Right renal pelvis (tissue), 4 donors: ENCODE results near the gene HADHA. TPM values are rescaled to one million over a fixed set of nuclear protein-coding genes. Genes with fewer than 3 reads are reported as not detected.
"Not testable (repeated sequence)": the region's sequence is repeated elsewhere in the genome, so short reads cannot be mapped to it uniquely, and the experiment has no call there.

ENCODE experiments used
- DNase-seq, 4 donors: peaks; one replicate each; pipeline ENCODE4 v3.0.0-alpha.2; 2013; ENCODE audit warnings: low read depth in 4 of 4, low spot score in 3 of 4, missing footprints in 1 of 4
- polyA plus RNA-seq, 4 donors: library from polyadenylated mRNA; unstranded; fragments of 120-200 nt; gene quantifications; one replicate each; pipeline ENCODE4 v1.2.1, GENCODE V29; 2013; ENCODE audit not compliant: insufficient read length in 4 of 4

Gene HADHA
- polyA plus RNA-seq, 4 donors: 200 to 221 (median 210) TPM

DNA sequence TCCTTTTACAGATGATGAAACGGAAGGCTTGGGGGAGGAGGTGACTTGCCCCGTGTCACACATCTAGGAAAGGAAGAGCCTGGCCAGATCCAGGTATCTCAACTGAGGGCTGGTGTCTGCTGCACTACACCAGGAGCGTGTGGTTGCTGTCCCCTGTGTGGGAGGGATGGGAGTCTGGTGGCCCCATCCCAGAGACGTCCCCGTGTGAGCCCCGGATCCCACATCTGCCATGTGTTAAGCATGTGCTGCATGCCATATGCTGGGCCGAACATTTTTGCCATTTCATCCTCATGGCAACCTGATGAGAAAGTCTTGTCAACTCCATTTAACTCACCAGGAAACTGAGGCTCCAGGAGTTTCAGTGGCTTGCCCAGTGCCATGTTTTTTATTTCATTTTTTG lies 67.3 kb downstream of the HADHA start:
- DNase-seq: no peak

- no peak for DNase-seq
These were observed 68.2 kb downstream of the HADHA start for GRCh38 chr2:26176279-26176615.

- DNase-seq: no peak
These were observed 68.8 kb downstream of the HADHA start for GRCh38 chr2:26175466-26176278.

GRCh38 chr2:26174691-26175465 lies 69.6 kb downstream of the HADHA start:
- DNase-seq: no peak

- DNase-seq: no peak
These were observed 70.5 kb downstream of the HADHA start for GRCh38 chr2:26173776-26174482.

DNA sequence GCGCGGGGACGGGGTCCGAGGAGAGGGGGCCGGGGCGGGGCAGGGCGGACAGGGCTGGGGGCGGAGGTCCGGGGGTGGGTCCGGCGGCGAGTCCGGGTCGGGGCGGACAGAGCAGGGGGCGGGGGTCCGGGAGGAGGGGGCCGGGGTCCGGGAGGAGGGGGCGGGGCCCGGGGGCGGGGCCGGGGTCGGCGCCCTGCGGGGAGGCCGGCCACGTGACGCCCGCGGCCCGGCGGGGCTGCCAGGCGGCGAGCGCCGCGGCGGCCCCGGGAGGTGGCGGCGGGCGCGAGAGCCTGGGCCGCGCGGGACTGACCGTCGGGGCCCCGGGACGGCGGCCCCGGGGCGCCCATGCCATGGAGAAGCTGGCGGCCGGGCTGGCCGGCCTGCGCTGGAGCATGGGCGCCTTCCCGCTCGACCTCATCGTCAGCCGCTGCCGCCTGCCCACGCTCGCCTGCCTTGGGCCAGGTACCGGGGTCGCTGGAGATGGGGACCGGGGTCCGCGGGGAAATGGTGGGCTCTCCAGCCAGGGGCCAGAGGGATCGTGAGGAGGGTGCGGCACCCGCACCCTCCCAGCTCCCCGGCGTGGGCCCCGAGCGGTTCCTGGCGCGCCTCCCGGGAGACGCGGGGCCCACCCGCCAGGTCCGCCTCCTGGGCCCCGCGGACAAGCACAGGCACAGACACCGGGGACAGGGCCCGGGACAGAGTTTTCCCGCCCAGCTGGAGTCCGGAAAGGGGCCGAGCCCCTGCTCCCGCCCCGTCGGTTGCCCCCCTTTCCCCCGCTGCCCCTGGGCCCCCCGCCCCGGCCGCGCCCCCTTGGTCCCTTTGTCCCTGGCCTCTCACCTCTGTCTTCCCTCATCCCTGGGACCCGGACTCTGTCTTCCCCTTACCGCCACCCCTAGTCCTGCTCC lies 71.3 kb downstream of the HADHA start, which contains the start of gene GAREM2:
Gene GAREM2, plus strand, starts transcription at position 218 of the 905 bp plus-strand sequence. Its CDS starts 133 bp downstream, at position 351.
- no peak for DNase-seq

GRCh38 chr2:26172189-26172870 lies 72.1 kb downstream of the HADHA start:
- no peak for DNase-seq

DNA sequence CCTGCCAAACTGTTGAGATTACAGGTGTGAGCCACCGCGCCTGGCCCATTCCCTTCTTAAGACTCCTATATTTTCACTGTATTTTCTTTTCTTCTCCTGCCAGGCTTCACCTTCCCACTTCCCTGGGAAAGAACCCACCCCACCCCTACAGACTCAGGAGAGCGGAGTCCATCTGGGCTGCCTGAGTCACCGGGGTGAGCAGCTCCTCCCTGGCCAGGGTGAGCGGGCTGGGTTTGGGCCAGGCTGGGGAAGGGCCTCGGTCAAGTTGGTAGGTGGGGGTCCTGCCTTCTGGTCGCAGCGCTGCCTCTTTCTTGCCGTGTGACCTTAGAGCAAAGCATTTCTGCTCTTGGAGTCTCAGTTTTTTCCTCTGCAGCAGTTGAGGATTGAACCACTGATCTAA lies 73.6 kb downstream of the HADHA start:
- no peak for DNase-seq

- no peak for DNase-seq
These were observed 74.6 kb downstream of the HADHA start for GRCh38 chr2:26169681-26170414.

DNA sequence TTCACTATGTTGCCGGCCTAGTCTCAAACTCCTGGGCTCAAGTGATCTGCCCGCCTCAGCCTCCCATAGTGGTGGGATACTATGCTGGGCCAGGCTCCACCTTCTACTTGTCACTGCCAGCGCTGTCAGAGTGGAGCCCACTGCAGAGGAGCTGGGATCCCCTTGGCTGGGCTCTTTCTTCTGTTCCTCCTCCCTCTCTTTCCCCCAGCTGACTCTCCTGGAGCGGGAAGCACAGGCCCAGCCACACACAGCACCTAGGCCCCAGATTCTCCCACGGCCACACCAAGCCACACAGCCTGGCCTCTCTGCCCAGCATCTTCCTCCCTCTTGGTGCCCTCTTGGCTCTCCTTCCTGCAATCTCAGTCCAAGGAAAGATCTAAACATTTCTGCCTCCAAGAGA lies 75.2 kb downstream of the HADHA start:
- DNase-seq: no peak

DNA sequence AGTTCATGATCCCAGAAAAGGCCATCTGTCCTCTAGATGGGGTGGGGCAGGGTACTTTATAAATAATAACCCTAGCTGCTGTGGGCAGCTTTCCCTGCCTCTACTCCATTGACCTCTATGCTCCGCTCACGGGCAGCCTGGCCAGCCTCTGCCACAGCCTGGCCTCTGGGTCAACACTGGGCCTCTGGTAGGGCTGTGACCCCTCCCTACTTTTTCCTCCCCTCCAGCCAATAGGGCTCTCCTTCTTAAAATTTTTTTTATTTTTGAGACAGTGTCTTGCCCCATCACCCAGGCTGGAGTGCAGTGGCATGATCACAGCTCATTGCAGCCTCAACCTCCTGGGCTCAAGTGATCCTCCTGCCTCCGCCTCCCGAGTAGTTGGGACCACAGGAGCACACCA lies 75.6 kb downstream of the HADHA start:
- no peak for DNase-seq

DNA sequence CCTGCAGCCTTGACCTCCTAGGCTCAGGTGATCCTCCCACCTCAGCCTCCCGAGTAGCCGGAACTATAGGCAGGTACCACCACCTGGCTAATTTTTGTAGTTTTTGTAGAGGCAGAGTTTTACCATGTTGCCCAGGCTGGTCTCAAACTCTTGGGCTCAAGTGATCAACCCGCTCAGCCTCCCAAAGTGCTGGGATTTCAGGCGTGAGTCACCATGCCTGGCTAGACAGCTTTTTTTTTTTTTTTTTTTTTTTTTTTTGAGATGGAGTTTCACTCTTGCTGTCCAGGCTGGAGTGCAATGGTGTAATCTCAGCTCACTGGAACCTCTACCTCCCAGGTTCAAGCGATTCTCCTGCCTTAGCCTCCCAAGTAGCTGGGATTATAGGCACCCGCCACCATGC lies 77.9 kb downstream of the HADHA start:
- DNase-seq: not testable (repeated sequence)

- no peak for DNase-seq
These were observed 79.0 kb downstream of the HADHA start for GRCh38 chr2:26165403-26165802.

DNA sequence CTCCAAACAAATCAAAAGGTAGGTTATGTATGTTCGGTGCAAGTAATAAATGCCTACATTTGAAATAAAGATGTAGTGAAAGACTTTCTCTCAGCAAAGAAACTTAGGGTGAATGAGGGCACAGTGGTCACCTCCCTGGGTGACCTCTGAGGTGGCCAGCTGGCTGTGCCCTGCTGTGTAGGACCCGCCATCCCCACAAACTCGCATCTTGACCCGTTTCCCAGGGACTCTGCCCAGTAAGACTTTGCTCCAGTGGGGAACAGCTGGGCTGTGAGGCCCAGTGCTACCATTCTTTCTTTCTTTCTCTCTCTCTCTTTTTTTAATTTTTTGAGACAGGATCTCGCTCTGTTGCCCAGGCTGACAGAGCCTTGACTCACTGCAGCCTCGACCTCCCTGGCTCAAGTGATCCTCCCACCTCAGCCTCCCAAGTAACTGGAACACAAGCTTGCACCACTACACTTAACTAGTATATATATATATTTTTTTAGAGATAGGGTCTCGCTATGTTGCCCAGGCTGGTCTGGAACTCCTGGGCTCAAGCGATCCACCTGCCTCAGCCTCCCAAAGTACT lies 79.7 kb downstream of the HADHA start:
- DNase-seq: no peak

DNA sequence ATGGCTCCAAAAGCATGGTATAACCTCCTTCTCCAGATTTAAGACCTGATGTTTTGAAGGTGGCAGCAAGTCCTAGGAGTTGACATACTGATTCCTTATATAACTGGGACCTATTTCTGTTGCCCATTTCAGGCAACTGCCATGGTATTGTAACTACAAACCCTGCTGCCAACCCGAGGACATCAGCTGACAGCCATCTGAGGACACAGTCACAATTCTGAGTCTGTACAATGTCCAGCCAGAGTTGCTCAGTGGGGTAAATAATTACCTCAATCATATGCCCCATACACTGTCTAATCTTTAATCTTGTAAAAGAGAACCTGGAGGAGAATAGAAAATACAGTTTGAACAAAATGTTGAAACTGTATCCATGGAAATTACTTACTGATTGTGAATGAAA lies 80.2 kb downstream of the HADHA start:
- no peak for DNase-seq

DNA sequence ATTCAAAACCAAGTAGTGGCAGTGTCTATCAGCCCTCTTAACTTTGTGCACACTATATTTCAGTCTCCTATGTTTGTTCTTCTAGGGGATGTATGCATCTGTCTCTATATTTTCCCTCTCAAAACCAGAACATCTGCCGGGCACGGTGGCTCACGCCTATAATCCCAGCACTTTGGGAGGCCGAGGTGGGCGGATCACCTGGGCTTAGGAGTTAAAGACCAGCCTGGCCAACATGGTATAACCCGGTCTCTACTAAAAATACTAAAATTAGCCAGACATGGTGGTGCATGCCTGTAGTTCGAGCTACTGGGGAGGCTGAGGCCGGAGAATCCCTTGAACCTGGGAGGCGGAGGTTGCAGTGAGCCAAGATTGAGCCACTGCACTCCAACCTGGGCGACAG lies 81.5 kb downstream of the HADHA start:
- no peak for DNase-seq

DNA sequence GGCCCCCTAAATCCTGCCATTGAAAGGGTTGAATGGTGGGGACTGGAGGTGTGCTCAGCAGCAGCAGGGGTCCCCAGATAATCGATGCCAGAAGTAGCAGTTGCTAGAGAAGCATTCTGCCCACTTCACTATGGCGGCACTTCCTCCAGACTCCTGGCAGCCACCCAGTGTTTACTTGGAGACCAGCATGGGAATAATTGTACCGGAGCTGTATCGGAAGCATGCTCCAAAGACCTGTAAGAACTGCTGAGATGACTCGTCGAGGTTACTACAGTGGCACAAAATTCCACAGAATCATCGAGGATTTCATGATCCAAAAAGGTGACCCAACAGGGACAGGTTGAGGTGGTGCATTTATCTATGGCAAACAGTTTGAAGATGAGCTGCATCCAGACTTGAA lies 82.5 kb downstream of the HADHA start:
- DNase-seq: no peak

DNA sequence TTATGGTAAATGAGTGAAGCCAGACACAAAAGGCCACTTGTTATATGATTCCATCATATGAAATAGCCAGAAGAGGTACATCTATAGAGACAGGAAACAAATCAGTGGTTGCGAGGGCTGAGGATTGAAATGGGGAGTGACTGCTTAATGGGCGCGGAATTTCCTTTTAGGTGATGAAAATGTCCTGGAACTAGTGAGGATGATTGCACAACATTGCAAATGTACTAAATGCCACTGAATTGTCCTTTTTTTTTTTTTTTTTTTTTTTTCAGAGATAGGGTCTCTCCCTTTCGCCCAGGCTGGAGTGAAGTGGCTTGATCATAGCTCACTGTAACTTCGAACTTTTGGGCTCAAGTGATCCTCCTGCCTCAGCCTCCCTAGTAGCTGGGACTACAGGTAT lies 86.9 kb downstream of the HADHA start:
- DNase-seq: no peak

DNA sequence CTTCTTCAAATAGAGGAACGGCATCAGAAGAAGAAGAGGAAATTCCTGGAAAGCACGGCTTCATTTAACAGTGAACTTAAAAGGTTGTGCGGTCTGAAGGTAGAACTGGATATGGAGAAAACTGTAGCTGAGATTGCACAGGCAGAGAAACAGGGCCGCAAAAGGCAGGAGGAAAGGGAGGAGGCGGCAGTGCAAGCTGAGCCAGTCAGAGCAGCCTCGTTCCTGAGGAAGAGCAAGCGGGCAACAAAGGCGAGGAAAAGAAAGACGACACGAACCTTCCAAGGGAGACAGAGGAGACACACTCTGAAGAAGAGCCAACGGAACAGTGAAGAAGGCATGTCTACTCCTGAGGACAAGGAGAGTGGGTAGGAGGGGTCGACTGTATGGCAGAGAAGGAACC lies 94.2 kb downstream of the HADHA start:
- no peak for DNase-seq
